Measurements from ENCODE around the gene HSD11B2. TPM values are rescaled to one million over a fixed set of nuclear protein-coding genes. Genes with fewer than 3 reads are reported as not detected.

Gene HSD11B2
- total RNA-seq, 4 donors from 2014 or later, result 0.20 to 2.9 (median 0.60) TPM; not detected in 1

- DNase-seq (ENCODE audit: low spot score in 2 of 2), result no peak
- Histone ChIP-seq H3K4me1 (peaks cover 8 to 89% (median 69%) of the 10 kb centered on the region in 4 donors), H3K27me3 (no peaks in the 10 kb centered on the region), H3K36me3 (peaks cover 0 to 2% (median 0%) of the 10 kb centered on the region in 3 donors), H3K4me3 (no peak overlapping the region), H3K27ac (peak overlapping the region in 3 of 4 donors; percentile 78 to 81 (median 78)), H3K9me3 (no peaks in the 10 kb centered on the region)
- 66 to 75% methylated on average over 3 to 5 of the region's 6 CpGs for WGBS, 2 donors
- no peak for TF ChIP-seq EP300 (IDR thresholded peaks at IDR 0.05)
- no peak for TF ChIP-seq CTCF (IDR thresholded peaks at IDR 0.05)
- TF ChIP-seq POLR2A (IDR thresholded peaks at IDR 0.05), result no peak
These were observed 27.3 kb downstream of the HSD11B2 start for GRCh38 chr16:67458121-67458641.

GRCh38 chr16:67459066-67459860 is 28.3 kb downstream of the HSD11B2 start:
- H3K36me3 ChIP-seq, result no peaks in the 10 kb centered on the region
- no peak for DNase-seq (ENCODE audit: low spot score in 2 of 2)
- H3K27me3 ChIP-seq, result no peaks in the 10 kb centered on the region
- H3K4me1 ChIP-seq, result peaks cover 8 to 91% (median 70%) of the 10 kb centered on the region in 4 donors
- H3K27ac ChIP-seq, result peak overlapping the region; percentile 23 to 81 (median 78)
- TF ChIP-seq EP300 (IDR thresholded peaks at IDR 0.05) (no peak), POLR2A (IDR thresholded peaks at IDR 0.05) (no peak), CTCF (IDR thresholded peaks at IDR 0.05) (no peak)
- no peaks in the 10 kb centered on the region for H3K9me3 ChIP-seq
- 8 to 17% methylated on average over 4 to 6 of the region's 7 CpGs for WGBS, 2 donors
- peak overlapping the region in 1 of 4 donors; percentile 17 for H3K4me3 ChIP-seq

GRCh38 chr16:67459861-67460150 is 28.9 kb downstream of the HSD11B2 start:
- no peaks in the 10 kb centered on the region for H3K9me3 ChIP-seq
- peak in 1 of 2 donors; percentile 40 for DNase-seq (ENCODE audit: low spot score in 2 of 2)
- peaks cover 8 to 93% (median 73%) of the 10 kb centered on the region in 4 donors for H3K4me1 ChIP-seq
- no peaks in the 10 kb centered on the region for H3K36me3 ChIP-seq
- H3K4me3 ChIP-seq, result no peak overlapping the region
- WGBS, 2 donors, result 17 to 42% methylated on average over 2 to 3 of the region's 3 CpGs
- TF ChIP-seq EP300 (IDR thresholded peaks at IDR 0.05) (peak in 1 of 2 donors; percentile 62), CTCF (IDR thresholded peaks at IDR 0.05) (no peak), POLR2A (IDR thresholded peaks at IDR 0.05) (no peak)
- H3K27me3 ChIP-seq, result no peaks in the 10 kb centered on the region
- H3K27ac ChIP-seq, result peak overlapping the region; percentile 23 to 81 (median 78)

- Histone ChIP-seq H3K4me1 (peaks cover 8 to 92% (median 75%) of the 10 kb centered on the region in 4 donors), H3K9me3 (no peaks in the 10 kb centered on the region), H3K36me3 (no peaks in the 10 kb centered on the region), H3K4me3 (no peak overlapping the region), H3K27me3 (no peaks in the 10 kb centered on the region), H3K27ac (peak overlapping the region; percentile 23 to 81 (median 78))
- TF ChIP-seq POLR2A (IDR thresholded peaks at IDR 0.05), result no peak
- TF ChIP-seq CTCF (IDR thresholded peaks at IDR 0.05), result no peak
- no peak for TF ChIP-seq EP300 (IDR thresholded peaks at IDR 0.05)
- 64 to 76% methylated on average over 4 to 5 of the region's 5 CpGs for WGBS, 2 donors
- no peak for DNase-seq (ENCODE audit: low spot score in 2 of 2)
These were observed 29.2 kb downstream of the HSD11B2 start for GRCh38 chr16:67460168-67460567.

- peaks cover 8 to 98% (median 79%) of the 10 kb centered on the region in 4 donors for H3K4me1 ChIP-seq
- H3K4me3 ChIP-seq, result no peak overlapping the region
- H3K36me3 ChIP-seq, result no peaks in the 10 kb centered on the region
- no peak for DNase-seq (ENCODE audit: low spot score in 2 of 2)
- no peaks in the 10 kb centered on the region for H3K9me3 ChIP-seq
- H3K27me3 ChIP-seq, result no peaks in the 10 kb centered on the region
- peak overlapping the region in 3 of 4 donors; percentile 78 to 81 (median 78) for H3K27ac ChIP-seq
- TF ChIP-seq EP300 (IDR thresholded peaks at IDR 0.05) (no peak), CTCF (IDR thresholded peaks at IDR 0.05) (no peak), POLR2A (IDR thresholded peaks at IDR 0.05) (no peak)
- WGBS, 2 donors, result 71 to 95% methylated on average over 2 of the region's 2 CpGs
These were observed 30.0 kb downstream of the HSD11B2 start for GRCh38 chr16:67460961-67461360.

All from tibial nerve (tissue), 4 donors.